H9 (cell line): ENCODE measurements around the gene PCDHGC5. TPM values are rescaled to one million over a fixed set of nuclear protein-coding genes. Genes with fewer than 3 reads are reported as not detected.

ENCODE experiments used
- DNase-seq: peaks from one replicate; pipeline ENCODE4 v3.0.0-alpha.2; 2017
- H2AFZ ChIP-seq: one replicate; pipeline ENCODE4 v1.6.1; 2013; ENCODE audit warnings: mild to moderate bottlenecking, low read length, control low read depth, moderate library complexity
- H2AK5ac ChIP-seq: 2 replicates; pipeline ENCODE4 v1.6.1; 2013; ENCODE audit warnings: low read length, control low read depth, mixed read lengths; ENCODE audit not compliant: insufficient read length
- H2BK120ac ChIP-seq: one replicate; pipeline ENCODE4 v1.6.1; 2013; ENCODE audit warnings: low read depth, mild to moderate bottlenecking, low read length, control low read depth, inconsistent platforms; ENCODE audit not compliant: poor library complexity, severe bottlenecking
- H2BK12ac ChIP-seq: 2 replicates; pipeline ENCODE4 v1.6.1; 2013; ENCODE audit warnings: low read length, control low read depth, mixed read lengths, low read depth; ENCODE audit not compliant: insufficient read length
- H2BK15ac ChIP-seq: 2 replicates; pipeline ENCODE4 v1.6.1; 2013; ENCODE audit warnings: low read depth, low read length, control low read depth
- H2BK20ac ChIP-seq: one replicate; pipeline ENCODE4 v1.6.1; 2013; ENCODE audit warnings: low read depth, mild to moderate bottlenecking, low read length, control low read depth, inconsistent platforms; ENCODE audit not compliant: poor library complexity, severe bottlenecking
- H2BK5ac ChIP-seq: 2 replicates; pipeline ENCODE4 v1.6.1; 2013; ENCODE audit warnings: low read length, control low read depth, mixed read lengths; ENCODE audit not compliant: insufficient read length
- H3K14ac ChIP-seq: 2 replicates; pipeline ENCODE4 v1.6.1; 2013; ENCODE audit warnings: low read length, control low read depth; ENCODE audit not compliant: insufficient read depth
- H3K18ac ChIP-seq: 2 replicates; pipeline ENCODE4 v1.6.1; 2013; ENCODE audit warnings: low read depth, mild to moderate bottlenecking, mixed read lengths, low read length, control low read depth; ENCODE audit not compliant: insufficient read length
- H3K23ac ChIP-seq: 2 replicates; pipeline ENCODE4 v1.6.1; 2013; ENCODE audit warnings: low read length, control low read depth, mixed read lengths, low read depth; ENCODE audit not compliant: insufficient read length
- H3K23me2 ChIP-seq: 2 replicates; pipeline ENCODE4 v1.6.1; 2013; ENCODE audit warnings: low read depth, mild to moderate bottlenecking, mixed read lengths, low read length, control low read depth; ENCODE audit not compliant: insufficient read length, poor library complexity, severe bottlenecking
- H3K27ac ChIP-seq: 2 replicates; pipeline ENCODE4 v1.5.1; 2013; ENCODE audit warnings: low read length, control low read depth, mixed read lengths, low read depth; ENCODE audit not compliant: insufficient read length
- H3K27me3 ChIP-seq: 2 replicates; pipeline ENCODE4 v1.6.1; 2013; ENCODE audit warnings: low read length, control low read depth, inconsistent platforms; ENCODE audit not compliant: insufficient read depth
- H3K4ac ChIP-seq: 2 replicates; pipeline ENCODE4 v1.6.1; 2013; ENCODE audit warnings: low read depth, mild to moderate bottlenecking, control low read depth, inconsistent platforms, low read length, moderate library complexity
- H3K4me1 ChIP-seq: 2 replicates; pipeline ENCODE4 v1.6.1; 2013; ENCODE audit warnings: low read length, control low read depth, inconsistent platforms; ENCODE audit not compliant: insufficient read depth
- H3K4me2 ChIP-seq: 2 replicates; pipeline ENCODE4 v1.6.1; 2013; ENCODE audit warnings: low read length, control low read depth, mixed read lengths; ENCODE audit not compliant: insufficient read length, insufficient read depth
- H3K56ac ChIP-seq: 2 replicates; pipeline ENCODE4 v1.6.1; 2013; ENCODE audit warnings: low read depth, mild to moderate bottlenecking, mixed read lengths, low read length, control low read depth; ENCODE audit not compliant: insufficient read length
- H3K79me1 ChIP-seq: 2 replicates; pipeline ENCODE4 v1.6.1; 2013; ENCODE audit warnings: low read depth, mild to moderate bottlenecking, moderate library complexity, low read length, control low read depth, inconsistent platforms; ENCODE audit not compliant: insufficient read depth, poor library complexity, severe bottlenecking
- H3K79me2 ChIP-seq: 2 replicates; pipeline ENCODE4 v1.6.1; 2013; ENCODE audit warnings: low read length, control low read depth, inconsistent platforms; ENCODE audit not compliant: insufficient read depth
- H3K9ac ChIP-seq: 2 replicates; pipeline ENCODE4 v1.6.1; 2013; ENCODE audit warnings: low read length, control low read depth, mixed read lengths; ENCODE audit not compliant: insufficient read length; ENCODE audit errors: extremely low read depth
- H3K9me3 ChIP-seq: one replicate; pipeline ENCODE4 v1.6.1; 2013; ENCODE audit warnings: low read depth, low read length, inconsistent platforms; ENCODE audit not compliant: control insufficient read depth
- H3T11ph ChIP-seq: one replicate; pipeline ENCODE4 v1.6.1; 2013; ENCODE audit warnings: mild to moderate bottlenecking, low read length, control low read depth, inconsistent platforms
- H4K20me1 ChIP-seq: one replicate; pipeline ENCODE4 v1.6.1; 2013; ENCODE audit not compliant: control insufficient read depth, insufficient read length, insufficient read depth
- H4K5ac ChIP-seq: 2 replicates; pipeline ENCODE4 v1.6.1; 2013; ENCODE audit warnings: low read depth, mild to moderate bottlenecking, mixed read lengths, low read length, control low read depth; ENCODE audit not compliant: insufficient read length
- H4K8ac ChIP-seq: replicated peaks from 2 replicates; pipeline ENCODE4 v1.6.1; 2013; ENCODE audit warnings: low read length, control low read depth, mixed read lengths, low read depth; ENCODE audit not compliant: insufficient read length
- H4K91ac ChIP-seq: 2 replicates; pipeline ENCODE4 v1.6.1; 2013; ENCODE audit warnings: low read depth, mild to moderate bottlenecking, moderate library complexity, mixed read lengths, low read length, control low read depth; ENCODE audit not compliant: insufficient read length
- H3K27ac Mint-ChIP-seq, 3 experiments: 2 replicates in 2 of 3; 3 replicates in 1 of 3; pipeline ENCODE4 v1.8.0; 2020 to 2021; ENCODE audit warnings: mixed read lengths in 3 of 3, mild to moderate bottlenecking in 1 of 3, moderate library complexity in 1 of 3
- H3K27me3 Mint-ChIP-seq: 2 replicates; pipeline ENCODE4 v1.8.0; 2021; ENCODE audit warnings: low read depth, mild to moderate bottlenecking, moderate library complexity, mixed read lengths
- H3K36me3 Mint-ChIP-seq, 3 experiments: 2 replicates in 2 of 3; 3 replicates in 1 of 3; pipeline ENCODE4 v1.8.0; 2020 to 2021; ENCODE audit warnings: low read depth in 3 of 3, mixed read lengths in 3 of 3; ENCODE audit not compliant: insufficient read depth in 1 of 3
- H3K4me1 Mint-ChIP-seq, 2 experiments: 2 replicates each; pipeline ENCODE4 v1.8.0; 2020; ENCODE audit warnings: mixed read lengths in 2 of 2
- H3K4me3 Mint-ChIP-seq, 2 experiments: 2 replicates in 1 of 2; 3 replicates in 1 of 2; pipeline ENCODE4 v1.8.0; 2020 to 2021; ENCODE audit warnings: mild to moderate bottlenecking in 2 of 2, mixed read lengths in 2 of 2, moderate library complexity in 1 of 2
- H3K9me3 Mint-ChIP-seq, 2 experiments: 2 replicates in 1 of 2; 3 replicates in 1 of 2; pipeline ENCODE4 v1.8.0; 2020; ENCODE audit warnings: mild to moderate bottlenecking in 2 of 2, mixed read lengths in 2 of 2, moderate library complexity in 1 of 2
- WGBS: extraction: QIAGEN DNeasy Blood & Tissue Kit; methylation state at CpG from one replicate; pipeline ENCODE4 v1.1.7; 2013; ENCODE audit warnings: missing lambda C conversion rate, low lambda C conversion rate, mixed read lengths; ENCODE audit not compliant: insufficient read length; ENCODE audit errors: extremely low coverage; 5-methylcytosine and 5-hydroxymethylcytosine counted together
- total RNA-seq: library from RNA; stranded (reverse); gene quantifications from 2 replicates; pipeline ENCODE4 v1.2.1, GENCODE V29; 2021
- TF ChIP-seq, protein P1 (sequence below): fragments of 200-600 bp; sonication (generic); conservative IDR thresholded peaks from 3 replicates; pipeline ENCODE4 v1.8.0; 2021; ENCODE audit warnings: antibody characterized with exemption, mild to moderate bottlenecking

The PCDHGC5 gene
- total RNA-seq, 1 experiment from 2014 or later: 0.66 TPM

DNA sequence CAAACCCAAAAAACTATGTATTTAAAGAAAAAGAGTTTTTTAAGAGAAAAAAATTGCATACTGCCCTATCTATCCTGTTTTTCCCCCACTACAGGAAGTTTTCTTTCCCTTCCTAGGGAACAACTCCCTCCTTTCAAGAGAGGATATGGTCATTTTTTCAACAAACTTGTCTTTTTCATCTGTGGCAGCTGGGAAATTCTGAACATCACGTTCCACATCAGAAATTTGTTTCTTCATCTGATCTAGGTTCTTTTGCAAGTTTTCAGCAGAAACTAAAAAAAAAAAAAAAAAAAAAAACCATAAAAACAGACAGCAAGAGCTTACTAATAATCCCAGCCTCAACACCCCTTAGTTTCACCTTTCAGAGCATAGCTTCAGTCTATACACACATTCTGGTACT lies 38.5 kb downstream of the PCDHGC5 start:
- H2BK120ac ChIP-seq: no peak overlapping the region
- no peak overlapping the region for H3K14ac ChIP-seq
- no peak overlapping the region for H3K4ac ChIP-seq
- H4K8ac ChIP-seq: no peak overlapping the region
- H2BK12ac ChIP-seq: no peak overlapping the region
- H4K5ac ChIP-seq: no peak overlapping the region
- no peaks in the 10 kb centered on the region for H3K27me3 ChIP-seq
- no peak overlapping the region for H2BK5ac ChIP-seq
- no peak overlapping the region for H3T11ph ChIP-seq
- no peak overlapping the region for H2AK5ac ChIP-seq
- Mint-ChIP-seq H3K4me3 (no peak overlapping the region), H3K9me3 (no peaks in the 10 kb centered on the region), H3K27me3 (no peaks in the 10 kb centered on the region; the same call in 1 of the 2 replicates), H3K27ac (no peak overlapping the region), H3K4me1 (peaks cover 16 to 20% of the 10 kb centered on the region in 2 experiments), H3K36me3 (peaks cover 26 to 51% (median 45%) of the 10 kb centered on the region in 3 experiments; a peak in 6 of 7 replicates)
- no peak overlapping the region for H2AFZ ChIP-seq
- H3K4me2 ChIP-seq: no peak overlapping the region
- no peaks in the 10 kb centered on the region for H3K23me2 ChIP-seq
- H3K4me1 ChIP-seq: no peaks in the 10 kb centered on the region; the same call in none of the 2 replicates
- H4K20me1 ChIP-seq: no peaks in the 10 kb centered on the region
- WGBS: no CpG with 5 or more reads among the region's 1 CpG
- no peak overlapping the region for H2BK20ac ChIP-seq
- H3K56ac ChIP-seq: no peak overlapping the region
- H2BK15ac ChIP-seq: no peak overlapping the region
- no peaks in the 10 kb centered on the region for H3K79me2 ChIP-seq
- H4K91ac ChIP-seq: no peak overlapping the region
- DNase-seq: no peak
- no peaks in the 10 kb centered on the region for H3K9me3 ChIP-seq
- H3K27ac ChIP-seq: no peak overlapping the region
- TF ChIP-seq, protein P1, sequence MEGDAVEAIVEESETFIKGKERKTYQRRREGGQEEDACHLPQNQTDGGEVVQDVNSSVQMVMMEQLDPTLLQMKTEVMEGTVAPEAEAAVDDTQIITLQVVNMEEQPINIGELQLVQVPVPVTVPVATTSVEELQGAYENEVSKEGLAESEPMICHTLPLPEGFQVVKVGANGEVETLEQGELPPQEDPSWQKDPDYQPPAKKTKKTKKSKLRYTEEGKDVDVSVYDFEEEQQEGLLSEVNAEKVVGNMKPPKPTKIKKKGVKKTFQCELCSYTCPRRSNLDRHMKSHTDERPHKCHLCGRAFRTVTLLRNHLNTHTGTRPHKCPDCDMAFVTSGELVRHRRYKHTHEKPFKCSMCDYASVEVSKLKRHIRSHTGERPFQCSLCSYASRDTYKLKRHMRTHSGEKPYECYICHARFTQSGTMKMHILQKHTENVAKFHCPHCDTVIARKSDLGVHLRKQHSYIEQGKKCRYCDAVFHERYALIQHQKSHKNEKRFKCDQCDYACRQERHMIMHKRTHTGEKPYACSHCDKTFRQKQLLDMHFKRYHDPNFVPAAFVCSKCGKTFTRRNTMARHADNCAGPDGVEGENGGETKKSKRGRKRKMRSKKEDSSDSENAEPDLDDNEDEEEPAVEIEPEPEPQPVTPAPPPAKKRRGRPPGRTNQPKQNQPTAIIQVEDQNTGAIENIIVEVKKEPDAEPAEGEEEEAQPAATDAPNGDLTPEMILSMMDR: no peak
- H3K23ac ChIP-seq: no peak overlapping the region
- H3K79me1 ChIP-seq: peaks cover 2% of the 10 kb centered on the region
- H3K18ac ChIP-seq: no peak overlapping the region
- H3K9ac ChIP-seq: no peak overlapping the region
